ENCODE results near the gene ERGIC1.
"Not testable (repeated sequence)": the region's sequence is repeated elsewhere in the genome, so short reads cannot be mapped to it uniquely, and the experiment has no call there.

The ERGIC1 gene, protein sequence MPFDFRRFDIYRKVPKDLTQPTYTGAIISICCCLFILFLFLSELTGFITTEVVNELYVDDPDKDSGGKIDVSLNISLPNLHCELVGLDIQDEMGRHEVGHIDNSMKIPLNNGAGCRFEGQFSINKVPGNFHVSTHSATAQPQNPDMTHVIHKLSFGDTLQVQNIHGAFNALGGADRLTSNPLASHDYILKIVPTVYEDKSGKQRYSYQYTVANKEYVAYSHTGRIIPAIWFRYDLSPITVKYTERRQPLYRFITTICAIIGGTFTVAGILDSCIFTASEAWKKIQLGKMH

DNA sequence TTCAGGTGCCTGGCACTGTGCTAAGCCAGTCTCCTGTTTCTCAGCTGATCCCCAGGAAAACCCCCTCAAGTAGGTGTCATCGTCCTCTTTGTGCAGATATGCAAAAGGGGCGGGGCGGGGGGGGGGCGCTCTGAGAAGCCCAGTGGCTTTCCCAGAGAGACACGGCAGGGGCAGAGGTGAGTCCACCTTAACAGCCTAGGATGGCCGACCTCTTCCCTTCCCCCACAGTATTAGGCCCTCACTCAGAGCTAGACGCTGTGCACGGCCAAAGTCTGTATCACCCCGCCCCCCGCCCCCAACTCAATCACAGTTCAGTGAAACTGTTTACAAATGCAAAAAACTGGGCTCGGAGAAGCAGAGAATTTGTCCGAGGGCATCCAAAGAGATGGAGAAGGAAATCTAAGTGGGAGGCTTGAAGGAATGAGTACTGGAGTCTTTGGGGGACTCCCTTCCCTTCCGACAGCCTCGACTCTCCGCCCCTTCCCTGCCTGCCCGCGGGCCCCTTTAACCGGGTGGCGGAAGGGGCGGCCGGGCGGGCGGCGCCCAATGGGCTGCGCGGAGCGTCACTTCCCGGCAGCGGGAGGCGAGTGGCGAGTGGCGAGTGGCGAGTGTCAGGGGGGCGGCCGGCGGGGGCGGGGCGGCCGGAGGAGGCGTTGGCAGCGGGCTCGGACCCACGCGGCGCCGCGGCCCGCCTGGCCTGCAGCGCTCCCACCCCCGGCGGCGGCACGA, at the start of gene ERGIC1:
TSS of gene ERGIC1 (plus strand) at position 566 of the 729 bp plus-strand sequence. CDS start at position 729, 163 bp downstream.
- peak; percentile 44 for DNase-seq

DNA sequence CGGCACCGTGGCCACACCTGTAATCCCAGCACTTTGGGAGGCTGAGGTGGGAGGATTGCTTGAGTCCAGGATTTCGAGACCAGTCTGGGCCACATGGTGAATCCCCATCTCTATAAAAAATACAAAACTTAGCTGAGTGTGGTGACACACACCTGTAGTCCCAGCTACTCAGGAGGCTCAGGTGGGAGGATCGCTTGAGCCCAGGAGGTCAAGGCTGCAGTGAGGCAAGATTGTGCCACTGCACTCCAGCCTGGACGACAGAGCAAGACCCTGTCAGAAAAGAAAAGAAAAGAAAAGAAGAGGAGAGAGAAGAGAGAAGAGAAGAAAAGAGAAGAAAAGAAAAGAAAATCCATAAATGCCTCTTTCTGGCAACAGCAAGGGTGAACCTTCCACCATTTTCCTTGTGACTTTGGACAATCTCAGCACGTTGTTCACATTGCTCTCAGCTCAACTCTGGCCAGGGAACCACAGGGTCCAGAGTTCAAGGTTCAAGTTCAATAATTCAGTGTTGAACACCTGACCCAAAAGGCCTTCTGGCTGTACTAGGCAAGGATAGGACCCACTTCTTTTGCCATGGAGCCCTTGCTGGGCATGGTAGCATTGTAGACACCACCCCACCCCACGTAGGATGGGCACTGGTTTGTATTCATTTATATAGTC, 48.5 kb upstream of the ERGIC1 start:
- no peak for DNase-seq

DNA sequence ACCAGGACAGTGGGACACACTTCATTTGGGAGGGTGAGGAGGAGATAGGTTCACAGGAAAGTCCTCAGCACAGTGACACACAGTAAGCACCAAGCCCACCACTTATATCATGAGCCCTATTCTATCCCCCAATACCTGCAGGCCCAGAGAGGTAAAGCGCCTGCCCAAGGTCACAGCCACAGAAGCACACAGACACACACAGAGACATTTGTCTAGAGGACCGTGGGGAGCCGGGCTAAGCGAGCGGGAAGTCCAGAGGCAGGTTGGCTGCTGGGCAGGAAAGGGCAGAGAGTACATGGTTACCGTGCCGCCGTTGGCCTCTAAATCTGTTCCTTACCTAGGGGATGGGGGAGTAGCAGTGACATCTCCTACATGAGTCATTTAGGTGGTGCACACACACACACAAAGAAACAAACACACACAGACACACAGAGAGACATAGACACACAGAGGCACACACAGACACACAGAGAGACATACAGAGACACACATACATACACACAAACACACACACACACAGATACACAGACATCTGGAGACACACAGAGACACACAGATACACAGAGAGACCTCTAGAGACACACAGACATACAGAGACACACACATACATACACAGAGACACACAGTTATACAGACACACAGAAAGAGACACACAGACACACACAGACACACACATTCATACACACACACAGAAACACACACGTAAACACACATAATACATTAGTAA, 47.2 kb upstream of the ERGIC1 start:
- no peak for DNase-seq

DNA sequence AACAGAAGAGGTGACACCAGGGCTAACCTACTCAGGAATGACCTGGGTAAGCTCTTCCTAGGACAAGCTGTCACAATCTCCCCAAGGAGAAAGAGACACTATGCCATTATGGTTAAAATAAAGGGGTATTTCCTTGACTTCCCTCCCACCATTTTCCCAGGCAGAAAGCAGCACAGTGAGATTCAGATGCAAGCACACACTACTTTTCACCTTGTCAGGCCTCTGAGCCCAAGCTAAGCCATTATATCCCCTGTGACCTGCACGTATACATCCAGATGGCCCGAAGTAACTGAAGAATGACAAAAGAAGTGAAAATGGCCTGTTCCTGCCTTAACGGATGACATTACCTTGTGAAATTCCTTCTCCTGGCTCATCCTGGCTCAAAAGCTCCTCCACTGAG, 46.5 kb upstream of the ERGIC1 start:
- DNase-seq = not testable (repeated sequence)

DNA sequence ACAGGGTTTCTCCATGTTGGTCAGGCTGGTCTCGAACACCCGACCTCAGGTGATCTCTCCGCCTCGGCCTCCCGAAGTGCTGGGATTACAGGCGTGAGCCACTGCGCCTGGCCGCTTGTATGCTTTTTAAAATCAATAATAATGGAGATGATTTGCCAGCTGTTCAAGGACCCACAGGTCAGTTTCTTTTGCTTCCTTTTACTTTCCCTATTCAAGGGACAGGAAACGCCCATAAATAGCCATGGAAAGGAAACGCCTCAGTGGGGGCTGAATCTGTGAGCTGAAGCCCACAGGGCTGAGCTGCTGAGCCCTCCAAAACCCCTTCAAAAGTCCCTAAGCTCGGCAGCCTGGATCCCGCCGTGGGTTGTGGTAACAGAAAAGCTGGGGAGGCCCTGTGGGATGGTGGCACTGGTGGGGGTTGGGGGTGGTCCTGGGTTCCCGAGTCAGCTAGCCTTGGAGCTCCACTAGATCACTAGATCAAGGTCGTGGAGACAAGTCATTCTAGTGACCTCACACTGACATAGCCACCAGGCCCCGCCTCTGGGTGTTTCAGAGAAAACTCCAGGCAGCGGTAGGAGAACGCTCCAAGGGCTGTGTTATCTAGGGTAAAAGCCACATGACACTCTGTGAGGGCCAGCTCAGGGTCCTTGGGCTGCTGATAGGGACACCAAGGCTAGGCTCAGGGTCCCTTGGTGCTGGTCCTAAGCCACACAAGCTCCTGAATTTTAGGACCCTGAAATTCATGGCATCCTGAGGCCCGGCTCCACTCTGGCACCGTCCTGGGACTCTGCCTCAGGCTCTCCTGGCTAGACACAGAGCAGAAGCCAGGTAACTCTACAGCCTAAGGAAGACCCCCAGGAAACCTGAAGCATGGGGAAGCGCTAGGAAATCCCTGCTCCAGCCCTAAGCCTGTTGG, 45.0 kb upstream of the ERGIC1 start:
- no peak for DNase-seq

DNA sequence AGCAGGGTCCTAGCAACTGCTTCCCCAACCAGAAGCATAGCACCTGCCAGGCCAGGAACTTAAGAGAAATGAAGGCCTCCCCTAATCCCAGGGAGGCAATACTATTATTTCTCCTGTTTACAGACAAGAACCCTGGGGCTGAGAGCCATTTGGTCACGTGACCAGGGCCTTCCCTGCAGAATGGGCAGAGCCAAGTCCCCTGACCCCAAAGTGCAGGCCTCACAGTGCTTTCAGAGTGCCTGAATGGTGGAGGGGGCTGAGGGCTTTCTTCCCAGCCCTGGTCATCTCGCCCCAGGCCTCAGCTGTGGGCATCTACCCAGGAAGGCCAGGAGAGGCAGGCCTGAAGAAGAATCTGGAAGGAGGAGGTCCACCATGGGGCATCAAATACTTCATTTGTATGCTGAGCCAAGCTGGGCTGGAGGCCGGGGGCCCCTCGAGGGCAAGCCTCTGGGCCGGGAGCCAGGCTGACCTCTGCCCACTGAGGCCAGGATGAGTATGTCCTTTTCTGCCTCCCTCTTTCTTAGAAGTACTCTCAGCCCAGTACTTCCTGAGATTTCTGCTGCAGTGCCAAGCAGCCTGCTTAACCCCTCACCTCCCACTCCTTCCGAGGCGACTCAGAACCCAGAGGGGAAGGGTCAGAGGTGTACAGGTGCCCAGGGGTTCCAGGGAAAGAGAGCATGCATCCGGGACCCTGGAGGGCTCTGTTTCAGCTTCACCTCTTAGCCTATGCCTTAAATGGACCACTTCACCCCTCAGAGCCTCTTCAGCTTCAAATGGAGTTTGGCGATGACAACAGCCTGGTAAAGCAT, 44.2 kb upstream of the ERGIC1 start:
- DNase-seq = no peak

DNA sequence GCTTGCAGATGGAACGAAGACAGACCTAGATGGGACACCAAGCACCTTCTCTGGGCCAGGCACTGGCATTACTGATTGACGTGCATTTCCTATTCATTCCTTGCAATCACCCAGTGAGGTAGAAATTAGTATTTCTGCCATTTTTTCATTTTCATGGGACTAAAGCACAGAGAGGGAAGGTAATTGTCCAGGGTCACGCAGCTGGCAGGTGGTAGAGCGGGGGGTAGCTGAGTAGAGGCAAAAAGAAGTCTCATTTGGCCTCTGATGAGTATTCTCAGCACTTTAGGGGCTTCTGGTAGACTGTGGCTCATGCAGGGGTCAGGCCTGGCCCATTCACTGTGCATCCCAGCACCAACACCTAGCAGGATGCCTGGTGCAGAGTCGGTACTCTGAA, 43.6 kb upstream of the ERGIC1 start:
- no peak for DNase-seq

DNA sequence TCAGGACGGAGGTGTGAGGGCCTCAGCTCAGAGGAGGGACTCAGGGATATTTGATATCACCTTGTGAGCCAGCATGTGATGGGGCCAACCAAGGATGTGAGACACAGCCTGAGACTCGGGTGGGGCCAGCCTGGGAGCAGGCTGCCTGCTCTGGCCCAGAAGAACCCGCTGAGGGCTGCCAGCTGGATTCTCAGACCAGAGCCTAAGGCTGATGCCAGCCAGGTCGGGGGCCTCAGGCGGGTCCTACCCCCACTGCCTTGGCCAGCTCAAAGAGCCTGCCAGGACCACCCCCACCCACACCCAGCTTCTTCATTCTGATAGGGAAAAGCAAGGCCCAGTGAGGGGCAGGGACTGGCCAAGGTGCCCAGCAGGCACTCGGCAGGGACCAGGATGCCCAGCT, 42.8 kb upstream of the ERGIC1 start:
- no peak for DNase-seq

DNA sequence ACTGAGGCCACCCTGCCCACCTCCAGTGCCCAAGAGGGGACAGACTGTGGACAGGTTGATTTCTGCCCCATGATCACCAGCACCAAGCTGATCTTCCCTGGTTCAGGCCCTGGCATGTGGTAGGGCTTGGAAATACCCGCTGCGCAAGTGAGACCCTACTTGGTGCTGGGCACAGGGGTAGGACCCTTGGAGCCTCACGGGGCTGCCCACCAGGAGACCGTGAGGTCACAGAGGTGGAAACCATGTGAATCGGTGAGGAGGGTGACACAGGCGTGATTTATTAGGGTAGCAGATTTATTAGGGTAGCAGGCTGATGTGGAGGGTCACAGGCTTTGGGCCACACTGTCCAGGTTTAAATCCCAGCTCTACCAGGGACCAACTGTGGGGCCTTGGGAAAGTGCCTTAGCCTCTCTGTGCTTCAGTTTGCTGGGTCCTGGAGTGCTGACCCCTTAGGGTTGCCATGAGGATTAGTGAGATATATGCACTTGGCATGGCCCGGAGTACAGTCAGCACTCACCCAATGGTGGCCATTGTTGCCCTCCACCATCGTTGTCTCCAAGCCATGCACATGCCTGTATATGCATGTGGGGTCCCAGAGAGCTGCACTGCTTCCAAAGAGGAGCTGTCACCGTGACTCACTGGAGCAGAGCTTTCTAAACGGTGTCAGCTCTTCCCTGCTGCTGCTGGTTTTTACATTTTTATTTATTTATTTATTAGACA, 42.2 kb upstream of the ERGIC1 start:
- DNase-seq = no peak

DNA sequence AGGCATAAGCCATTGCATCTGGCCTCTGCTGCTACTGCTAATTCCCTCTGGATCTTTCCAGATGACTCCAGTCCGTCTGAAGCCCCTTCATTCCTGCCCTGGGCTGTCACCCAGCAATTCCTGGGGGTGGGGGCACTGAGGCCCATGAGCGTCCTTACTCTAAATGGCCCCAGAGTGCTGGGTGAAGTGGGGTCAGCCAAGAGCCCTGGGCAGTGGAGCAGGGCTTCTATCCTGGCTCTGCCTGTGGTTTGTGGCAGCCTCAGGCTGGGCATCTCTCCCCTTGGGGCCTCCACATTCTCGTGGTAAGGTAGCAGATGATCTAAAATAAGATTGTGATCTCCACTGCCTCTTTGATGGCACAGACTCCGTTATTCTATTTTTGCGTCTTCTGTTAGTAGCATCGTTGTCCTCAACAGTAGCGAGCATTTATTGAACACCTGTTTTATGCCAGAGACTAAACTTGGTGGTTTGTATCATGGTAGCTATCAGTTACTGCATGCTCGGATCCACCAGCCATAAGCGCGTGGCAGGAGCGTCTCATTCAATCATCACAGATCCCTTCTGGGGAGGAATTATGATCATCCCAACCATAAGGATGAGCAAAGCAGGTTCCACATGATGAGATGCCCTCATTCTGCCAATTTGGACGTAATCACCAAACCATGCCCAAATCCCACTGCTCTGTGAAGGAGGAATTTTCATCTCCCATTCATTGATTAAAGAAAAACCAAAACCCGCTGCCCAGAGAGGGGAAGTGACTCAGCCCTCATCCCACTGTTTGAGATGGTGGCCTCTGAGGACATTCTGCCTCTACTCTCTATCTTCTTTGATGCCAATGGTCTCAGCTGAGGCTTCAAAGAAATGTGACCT, 41.1 kb upstream of the ERGIC1 start:
- DNase-seq = no peak

DNA sequence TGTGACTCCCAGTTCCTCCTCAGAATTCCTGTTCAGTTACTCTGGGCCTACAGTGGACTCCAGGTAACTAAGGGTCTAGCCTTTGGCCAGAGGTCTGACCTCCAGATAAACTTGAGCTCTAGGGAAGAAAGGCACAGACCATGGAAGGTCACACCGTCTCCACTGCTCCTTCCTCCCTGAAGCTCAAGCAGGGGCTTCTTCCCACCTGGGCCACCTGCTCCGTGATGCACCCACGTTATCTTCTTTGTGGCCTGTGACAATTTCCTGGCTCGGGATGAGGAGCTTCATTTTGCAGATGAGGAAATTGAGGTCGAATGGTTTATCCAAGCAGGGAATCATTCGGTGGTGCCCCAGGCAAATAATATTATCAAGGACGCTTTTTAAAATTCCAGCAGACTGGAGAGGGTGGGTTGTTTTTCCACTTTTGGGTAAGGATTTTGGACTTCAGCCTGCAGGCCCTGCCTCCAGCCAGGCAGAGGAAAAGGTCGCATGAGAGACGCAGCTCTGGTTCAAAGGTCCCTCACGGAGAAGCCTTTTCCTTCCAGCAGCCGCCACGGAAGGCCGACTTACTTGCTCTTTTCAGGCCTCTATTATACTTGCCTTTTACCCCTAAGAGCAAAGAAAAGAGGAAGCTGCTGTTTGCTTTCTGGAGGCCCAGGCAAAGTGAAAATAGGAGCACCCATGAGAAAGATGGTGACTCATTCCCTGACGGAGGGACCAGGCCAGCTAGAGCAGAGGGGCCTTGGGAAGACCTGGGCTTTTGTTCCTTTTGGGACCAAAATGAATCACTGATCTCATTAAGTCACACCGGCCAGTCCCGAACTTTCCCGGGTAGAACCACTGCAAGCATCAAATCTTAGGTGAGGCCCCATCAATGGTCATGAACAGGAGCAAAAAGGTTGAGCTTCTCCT, 40.2 kb upstream of the ERGIC1 start:
- DNase-seq = no peak

DNA sequence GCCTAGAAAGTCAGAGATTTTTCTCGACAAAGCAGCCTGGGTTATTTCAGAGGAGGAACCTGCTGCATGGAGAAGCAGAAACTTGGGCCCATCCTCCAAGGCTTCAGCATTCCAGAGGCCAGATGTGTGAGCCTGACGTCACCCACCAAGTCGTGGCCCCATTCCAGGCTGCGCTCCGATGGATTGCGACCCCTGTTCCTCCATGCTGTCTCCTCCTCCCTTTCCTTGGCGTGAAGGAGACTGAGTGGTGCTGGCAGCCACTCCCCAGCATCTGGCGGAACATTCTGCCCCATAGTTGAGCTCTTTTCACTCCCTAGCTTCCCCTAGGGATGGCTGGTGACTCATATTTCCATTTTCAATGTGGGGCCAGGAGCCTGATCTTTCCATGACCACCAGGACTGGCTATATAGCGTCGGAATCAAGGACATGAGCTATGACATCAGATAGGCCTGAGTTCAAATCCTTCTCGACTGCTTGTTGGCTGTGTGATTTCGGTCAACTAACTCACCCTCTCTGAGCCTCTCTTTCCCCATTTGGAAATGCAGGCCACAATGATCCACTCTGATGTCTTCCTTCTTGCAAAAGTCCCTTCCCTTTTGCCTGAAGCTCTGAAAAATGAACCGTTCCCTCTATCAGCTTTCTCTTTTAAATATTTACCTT, 38.6 kb upstream of the ERGIC1 start:
- no peak for DNase-seq

DNA sequence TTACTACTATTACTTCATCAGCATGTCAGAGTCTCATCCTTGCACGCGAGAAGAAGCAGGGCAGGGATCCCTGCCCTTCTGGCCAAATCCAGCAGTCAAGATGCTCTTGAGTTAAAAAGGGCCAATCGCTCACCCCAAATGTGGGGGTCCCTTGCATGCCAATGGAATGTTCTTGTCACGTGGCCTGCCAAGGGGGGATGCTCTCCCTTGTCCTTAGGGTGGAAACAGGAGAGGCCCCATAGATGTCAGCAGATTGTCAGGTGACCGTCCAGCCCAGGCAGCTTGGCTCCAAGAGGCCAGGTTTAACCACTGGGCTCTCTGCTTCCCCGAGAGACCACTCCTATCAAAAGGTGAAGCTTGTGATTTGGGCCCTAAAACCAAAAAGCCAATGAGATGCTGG, 37.7 kb upstream of the ERGIC1 start:
- DNase-seq = no peak

DNA sequence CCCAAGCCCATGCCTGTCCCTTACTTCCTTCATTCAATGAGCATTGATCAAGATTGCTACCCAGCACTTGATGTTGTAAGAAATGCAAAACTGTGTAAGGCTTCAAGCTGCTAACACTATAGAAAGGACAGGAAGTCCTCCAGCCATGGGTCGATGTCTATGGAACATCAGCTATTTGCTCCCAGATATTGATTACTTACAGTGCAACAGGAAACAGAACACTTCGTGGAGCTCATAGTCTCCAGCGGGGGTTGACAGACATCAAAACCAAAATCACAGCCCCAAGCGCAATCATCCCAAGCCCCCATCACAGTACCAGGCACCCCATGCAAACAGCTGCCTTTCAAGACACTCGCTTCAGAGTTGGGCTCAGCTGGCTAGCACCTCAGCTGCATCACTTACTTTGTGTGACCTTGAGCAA, 36.3 kb upstream of the ERGIC1 start:
- DNase-seq = no peak

DNA sequence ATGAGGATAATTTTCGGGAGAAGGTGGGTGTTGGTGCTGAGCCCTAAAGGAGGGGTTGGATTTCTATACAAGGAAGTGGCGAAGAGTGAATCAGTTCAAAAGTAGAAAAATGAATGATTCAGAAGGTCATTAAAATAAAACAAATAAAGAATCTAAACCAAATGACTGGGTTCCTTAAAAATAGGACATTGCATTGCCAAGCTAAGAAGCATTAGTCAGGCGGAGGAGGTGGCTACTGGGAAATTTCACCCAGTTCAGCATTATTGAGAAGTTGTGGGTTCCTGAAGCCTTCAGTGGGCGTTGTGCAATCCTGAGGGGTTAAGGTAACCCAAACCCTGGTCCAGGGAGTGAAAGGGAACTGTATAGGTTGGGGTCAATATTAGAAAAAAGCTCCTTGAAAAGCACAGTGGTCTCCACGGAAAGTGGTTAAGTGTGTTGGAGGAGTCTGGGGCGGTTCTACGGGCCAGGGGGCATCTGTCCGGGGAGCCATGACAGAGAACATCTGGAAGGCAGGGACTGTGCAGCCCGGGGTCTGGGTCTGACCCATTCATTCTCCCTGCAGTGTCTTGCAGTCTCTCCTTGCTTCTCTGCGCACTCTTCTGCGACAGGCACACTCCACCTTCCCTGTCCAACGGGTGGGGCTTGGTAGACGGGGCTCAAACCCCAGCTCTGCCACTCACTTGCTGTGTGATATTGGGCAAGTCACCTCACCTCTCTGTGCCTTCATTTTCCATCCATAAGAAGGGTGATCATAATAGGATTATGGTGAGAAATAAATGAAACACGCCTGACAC, 35.4 kb upstream of the ERGIC1 start:
- DNase-seq = no peak

DNA sequence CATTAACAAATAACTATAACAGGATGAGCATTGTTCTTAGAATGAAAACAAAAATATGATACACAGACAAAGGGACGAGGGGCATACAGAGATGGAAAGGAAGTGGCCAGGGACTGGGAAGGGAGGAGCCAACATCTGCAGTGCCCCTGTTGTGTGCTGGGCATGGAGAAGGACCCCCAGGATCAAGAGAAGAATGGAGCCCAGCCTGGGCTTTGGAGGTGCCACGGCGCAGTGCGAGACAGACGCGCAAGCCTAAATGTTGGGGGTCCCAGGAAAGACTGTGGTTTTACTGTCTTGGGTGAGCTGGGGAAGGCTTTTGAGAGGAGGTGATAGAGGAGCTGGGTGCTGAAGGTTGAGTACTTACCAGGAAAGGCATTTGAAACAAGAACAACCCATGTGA, 34.6 kb upstream of the ERGIC1 start:
- DNase-seq = no peak

DNA sequence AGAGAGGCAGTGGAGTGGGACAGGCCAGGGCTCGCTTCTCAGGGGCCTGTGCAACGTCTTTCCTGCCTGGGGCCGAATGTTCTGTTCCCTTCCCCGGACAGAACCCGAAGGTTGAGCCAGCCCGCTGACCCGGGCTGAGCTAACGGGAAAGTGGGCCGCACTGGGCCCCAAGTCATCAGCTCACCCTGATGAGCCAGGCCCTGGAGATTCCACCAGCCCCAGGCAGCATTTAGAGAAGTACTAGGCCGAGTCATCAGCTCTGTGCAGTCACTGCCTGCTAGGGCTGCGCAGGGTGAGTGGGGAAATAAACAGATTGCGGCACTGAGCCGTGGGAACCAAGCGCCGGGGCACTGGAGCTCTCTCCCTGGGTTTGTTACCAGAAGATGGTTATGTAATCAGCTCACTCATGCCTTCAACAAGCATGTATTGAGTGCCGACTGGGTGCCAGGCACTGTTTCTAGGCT, 33.9 kb upstream of the ERGIC1 start:
- no peak for DNase-seq

All from COR-L47 (cell line).